22Rv1 (cell line): Measurements from ENCODE around the gene XPO4.

Experiments used
- CTCF ChIP-seq: fragments of 450-650 bp; IDR thresholded peaks from 2 replicates; pipeline ENCODE4 v1.5.1; 2017; ENCODE audit warnings: mild to moderate bottlenecking
- ZFX ChIP-seq: fragments of 450-650 bp; IDR thresholded peaks from 2 replicates; pipeline ENCODE4 v1.6.1; 2017; ENCODE audit warnings: antibody characterized with exemption, borderline replicate concordance

DNA sequence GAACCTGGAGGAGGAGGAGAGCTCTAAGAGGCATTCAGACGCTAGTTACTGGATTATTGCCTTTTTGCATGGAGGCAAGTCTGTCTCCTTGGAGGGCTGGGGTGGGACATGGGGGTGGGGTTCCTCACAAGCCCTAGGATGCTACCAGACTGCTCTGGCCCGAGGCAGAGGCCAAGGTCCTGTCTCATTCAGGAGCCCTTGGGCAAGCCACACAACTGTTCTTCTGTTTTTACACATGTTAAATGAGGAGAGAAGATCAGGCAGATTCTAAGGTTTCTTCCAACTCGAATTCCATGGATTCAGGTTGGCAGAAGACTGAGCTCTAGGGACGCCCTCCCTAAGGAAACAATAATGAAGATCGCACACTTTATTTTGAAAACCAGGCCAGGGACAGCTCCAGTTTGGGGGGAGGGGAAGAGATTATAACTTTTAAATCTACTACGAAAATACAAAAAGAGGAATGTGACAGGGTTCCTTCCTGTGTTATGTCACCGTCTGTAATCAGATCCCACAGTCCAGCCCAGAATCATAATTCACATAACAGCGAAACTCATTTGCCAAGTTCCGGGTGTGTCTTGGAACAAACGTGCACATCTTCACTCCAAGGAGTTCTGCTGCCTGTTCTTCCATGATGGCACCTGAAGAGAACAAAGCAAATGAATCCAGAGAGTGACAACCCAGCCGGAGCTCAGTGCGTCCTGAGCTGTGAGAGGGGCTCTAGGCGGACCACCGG lies 173.8 kb downstream of the XPO4 start:
- no peak for TF ChIP-seq CTCF
- no peak for TF ChIP-seq ZFX
